ENCODE data around the gene CDC73.

DNA sequence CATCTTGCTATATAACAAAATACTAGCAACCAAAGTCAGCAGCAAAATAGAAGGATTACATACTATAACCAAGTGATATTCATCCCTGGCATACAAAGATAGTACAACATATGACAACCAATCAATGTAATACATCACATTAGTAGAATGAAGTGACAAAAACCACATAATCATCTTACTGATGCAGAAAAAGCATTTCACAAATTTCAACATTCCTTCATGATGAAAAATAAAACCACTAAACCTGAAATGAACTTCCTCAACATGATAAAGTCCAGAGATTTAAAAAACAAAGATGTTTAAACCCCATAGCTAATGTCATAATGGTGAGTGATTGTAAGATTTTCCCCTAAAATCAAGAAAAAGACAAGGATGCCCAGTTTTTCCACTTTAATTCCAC is 43.8 kb upstream of the CDC73 start:
- TF ChIP-seq CTCF (IDR thresholded peaks at IDR 0.05): no peak
- no peak for TF ChIP-seq POLR2AphosphoS5 (IDR thresholded peaks at IDR 0.05; ENCODE audit: low read depth, low read length)
- TF ChIP-seq REST (IDR thresholded peaks at IDR 0.05; ENCODE audit: insufficient read depth in 1 of 2, low read depth in 2 of 2, low read length in 1 of 2): no peak
